Chondrocyte (in vitro differentiated cells): ENCODE measurements around the gene ENOX2. TPM values are rescaled to one million over a fixed set of nuclear protein-coding genes. Genes with fewer than 3 reads are reported as not detected.

Experiments used
- DNase-seq: peaks from one replicate; pipeline ENCODE4 v3.0.0; 2021; ENCODE audit warnings: mixed read lengths, low spot score
- H3K27ac Mint-ChIP-seq: one replicate; pipeline ENCODE4 v1.8.0; 2021; ENCODE audit warnings: mild to moderate bottlenecking, moderate library complexity, mixed read lengths; ENCODE audit not compliant: unreplicated experiment
- H3K27me3 Mint-ChIP-seq: 2 replicates; pipeline ENCODE4 v1.8.0; 2021; ENCODE audit warnings: low read depth, mixed read lengths
- H3K36me3 Mint-ChIP-seq: 2 replicates; pipeline ENCODE4 v1.8.0; 2021; ENCODE audit warnings: low read depth, mixed read lengths
- H3K4me1 Mint-ChIP-seq: 2 replicates; pipeline ENCODE4 v1.8.0; 2021; ENCODE audit warnings: low read depth, mild to moderate bottlenecking, mixed read lengths
- H3K4me3 Mint-ChIP-seq: one replicate; pipeline ENCODE4 v1.8.0; 2021; ENCODE audit warnings: mild to moderate bottlenecking, moderate library complexity, mixed read lengths; ENCODE audit not compliant: unreplicated experiment
- H3K9me3 Mint-ChIP-seq: 2 replicates; pipeline ENCODE4 v1.8.0; 2021; ENCODE audit warnings: low read depth, mixed read lengths
- CTCF ChIP-seq: fragments of 200-600 bp; sonication (generic); IDR thresholded peaks from 2 replicates; pipeline ENCODE4 v1.5.0; 2021; ENCODE audit warnings: antibody characterized with exemption, mild to moderate bottlenecking, moderate library complexity
- total RNA-seq: library from RNA; stranded (reverse); gene quantifications from 3 replicates; pipeline ENCODE4 v1.2.1, GENCODE V29; 2021

ENOX2 gene
- total RNA-seq, 1 donor from 2014 or later = 13.7 TPM

DNA sequence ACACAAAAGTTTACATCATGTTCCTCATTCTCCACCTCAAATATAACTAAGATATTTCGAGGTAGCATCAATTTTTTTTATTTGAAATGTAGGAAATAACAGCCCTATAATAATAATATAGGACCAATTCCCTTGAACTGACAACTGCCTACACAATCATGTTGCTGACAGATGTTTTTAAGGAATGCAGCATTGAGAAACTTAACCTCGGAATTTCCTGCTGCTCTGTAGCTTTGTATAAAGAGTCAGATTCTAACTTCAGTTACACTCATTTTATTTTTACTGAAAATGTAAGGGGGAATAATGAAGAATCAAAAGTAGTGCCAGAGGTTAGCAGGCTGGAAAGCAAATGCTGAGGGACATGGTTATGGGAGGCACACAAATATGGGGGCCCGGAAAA, 265.4 kb downstream of the ENOX2 start:
- Mint-ChIP-seq H3K36me3 (no peaks in the 10 kb centered on the region), H3K4me1 (peaks cover 13% of the 10 kb centered on the region), H3K27me3 (no peaks in the 10 kb centered on the region), H3K4me3 (no peak overlapping the region), H3K27ac (peak overlapping the region; percentile 76), H3K9me3 (no peaks in the 10 kb centered on the region)
- DNase-seq = no peak
- no peak for TF ChIP-seq CTCF

GRCh38 chrX:130636277-130636676, 266.7 kb downstream of the ENOX2 start:
- DNase-seq = no peak
- no peak overlapping the region for H3K4me3 Mint-ChIP-seq
- no peak for TF ChIP-seq CTCF
- H3K36me3 Mint-ChIP-seq = no peaks in the 10 kb centered on the region
- H3K9me3 Mint-ChIP-seq = no peaks in the 10 kb centered on the region
- H3K27ac Mint-ChIP-seq = no peak overlapping the region
- H3K27me3 Mint-ChIP-seq = no peaks in the 10 kb centered on the region
- H3K4me1 Mint-ChIP-seq = peaks cover 13% of the 10 kb centered on the region

DNA sequence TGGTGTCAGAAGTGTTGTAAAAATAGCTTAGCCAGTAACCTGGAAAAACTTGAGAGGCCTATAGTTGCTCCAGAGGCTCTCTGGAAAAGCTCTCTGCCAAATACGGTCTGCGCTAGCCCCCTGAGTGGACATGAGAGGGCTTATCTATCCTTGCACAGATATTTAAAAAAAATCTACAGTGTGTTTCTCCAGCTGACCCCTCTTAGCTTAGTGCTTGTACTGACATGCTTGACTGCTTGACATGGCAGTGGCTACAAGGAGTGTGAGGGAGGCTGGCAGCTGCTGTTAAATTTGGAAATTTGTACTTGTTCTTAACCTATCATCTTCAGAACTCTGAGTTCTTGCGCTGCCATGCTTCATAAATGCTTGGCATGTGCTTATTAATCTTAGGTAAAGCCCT, 272.0 kb downstream of the ENOX2 start:
- TF ChIP-seq CTCF = no peak
- no peaks in the 10 kb centered on the region for H3K36me3 Mint-ChIP-seq
- H3K4me3 Mint-ChIP-seq = no peak overlapping the region
- no peaks in the 10 kb centered on the region for H3K27me3 Mint-ChIP-seq
- no peaks in the 10 kb centered on the region for H3K9me3 Mint-ChIP-seq
- no peaks in the 10 kb centered on the region for H3K4me1 Mint-ChIP-seq
- no peak for DNase-seq
- H3K27ac Mint-ChIP-seq = no peak overlapping the region

GRCh38 chrX:130628516-130628915, 274.5 kb downstream of the ENOX2 start:
- Mint-ChIP-seq H3K9me3 (no peaks in the 10 kb centered on the region), H3K4me3 (no peak overlapping the region), H3K27me3 (no peaks in the 10 kb centered on the region), H3K36me3 (peaks cover 2% of the 10 kb centered on the region), H3K4me1 (no peaks in the 10 kb centered on the region), H3K27ac (no peak overlapping the region)
- DNase-seq = no peak
- no peak for TF ChIP-seq CTCF

DNA sequence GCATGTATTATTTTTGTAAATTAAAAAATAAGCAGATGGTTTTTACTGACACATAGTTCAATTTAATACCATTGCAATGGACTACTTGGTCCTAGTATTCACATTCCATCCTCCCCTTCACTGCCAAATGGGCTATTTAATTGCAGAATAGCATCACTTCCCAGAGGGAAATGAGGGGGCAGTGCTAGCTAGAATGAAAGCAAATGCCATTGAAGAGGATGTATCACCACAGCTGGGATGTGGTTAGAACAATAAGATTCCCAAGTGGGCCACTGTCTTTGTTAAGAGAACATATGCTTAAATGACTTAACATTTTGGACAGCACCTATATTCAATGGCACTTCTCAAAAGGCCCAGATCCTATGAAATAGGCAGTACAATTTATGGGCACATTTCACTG, 276.5 kb downstream of the ENOX2 start:
- no peaks in the 10 kb centered on the region for H3K27me3 Mint-ChIP-seq
- no peak overlapping the region for H3K4me3 Mint-ChIP-seq
- H3K4me1 Mint-ChIP-seq = no peaks in the 10 kb centered on the region
- peaks cover 2% of the 10 kb centered on the region for H3K36me3 Mint-ChIP-seq
- DNase-seq = no peak
- no peak for TF ChIP-seq CTCF
- H3K9me3 Mint-ChIP-seq = no peaks in the 10 kb centered on the region
- no peak overlapping the region for H3K27ac Mint-ChIP-seq
